ENCODE data around the gene KPTN.

GRCh38 chr19:47445937-47446402 lies 38.0 kb downstream of the KPTN start:
- TF ChIP-seq CTCF (IDR thresholded peaks at IDR 0.05; ENCODE audit: low read depth, low read length, missing input control) (no peak), SP1 (IDR thresholded peaks at IDR 0.05) (no peak), YY1 (IDR thresholded peaks at IDR 0.05) (no peak), RAD21 (IDR thresholded peaks at IDR 0.05) (no peak)

Data from liver (tissue), 3 donors.